ENCODE results near the gene BIRC6.

DNA sequence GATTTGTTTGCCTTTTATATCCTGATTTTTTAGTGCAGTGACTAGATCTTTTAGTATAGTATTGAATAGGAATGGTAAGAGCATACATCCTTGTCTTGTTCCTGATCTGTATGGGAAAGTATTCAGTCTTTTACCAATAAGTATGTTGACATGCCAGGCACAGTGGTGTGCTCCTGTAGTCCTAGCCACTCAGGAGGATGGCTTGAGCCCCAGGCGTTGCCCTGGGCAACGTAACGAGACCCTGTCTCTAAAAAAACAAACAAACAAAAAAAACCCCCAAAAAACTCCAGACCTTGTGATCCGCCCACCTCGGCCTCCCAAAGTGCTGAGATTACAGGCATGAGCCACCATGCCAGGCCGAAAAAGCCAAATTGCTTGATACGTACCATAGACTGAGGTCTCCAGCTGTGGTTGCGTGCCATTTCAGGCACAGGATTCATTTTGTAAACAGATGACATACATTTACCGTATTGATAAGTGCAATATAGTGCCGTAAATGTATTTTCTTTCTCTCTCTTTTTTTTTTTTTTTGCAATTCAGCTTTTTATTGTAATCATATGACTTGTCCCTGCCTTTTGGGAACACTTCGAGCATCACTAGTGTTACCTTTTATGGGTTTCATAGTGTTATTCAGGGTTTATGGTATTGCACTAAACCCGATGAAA is 18.5 kb downstream of the BIRC6 start:
- TF ChIP-seq, protein P1, sequence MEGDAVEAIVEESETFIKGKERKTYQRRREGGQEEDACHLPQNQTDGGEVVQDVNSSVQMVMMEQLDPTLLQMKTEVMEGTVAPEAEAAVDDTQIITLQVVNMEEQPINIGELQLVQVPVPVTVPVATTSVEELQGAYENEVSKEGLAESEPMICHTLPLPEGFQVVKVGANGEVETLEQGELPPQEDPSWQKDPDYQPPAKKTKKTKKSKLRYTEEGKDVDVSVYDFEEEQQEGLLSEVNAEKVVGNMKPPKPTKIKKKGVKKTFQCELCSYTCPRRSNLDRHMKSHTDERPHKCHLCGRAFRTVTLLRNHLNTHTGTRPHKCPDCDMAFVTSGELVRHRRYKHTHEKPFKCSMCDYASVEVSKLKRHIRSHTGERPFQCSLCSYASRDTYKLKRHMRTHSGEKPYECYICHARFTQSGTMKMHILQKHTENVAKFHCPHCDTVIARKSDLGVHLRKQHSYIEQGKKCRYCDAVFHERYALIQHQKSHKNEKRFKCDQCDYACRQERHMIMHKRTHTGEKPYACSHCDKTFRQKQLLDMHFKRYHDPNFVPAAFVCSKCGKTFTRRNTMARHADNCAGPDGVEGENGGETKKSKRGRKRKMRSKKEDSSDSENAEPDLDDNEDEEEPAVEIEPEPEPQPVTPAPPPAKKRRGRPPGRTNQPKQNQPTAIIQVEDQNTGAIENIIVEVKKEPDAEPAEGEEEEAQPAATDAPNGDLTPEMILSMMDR (IDR thresholded peaks at IDR 0.05), result no peak
- no peak for TF ChIP-seq POLR2A (IDR thresholded peaks at IDR 0.05)
